Naive thymus-derived CD8-positive, alpha-beta T cell (primary cell): ENCODE results near the gene CADPS2. TPM values are rescaled to one million over a fixed set of nuclear protein-coding genes. Genes with fewer than 3 reads are reported as not detected.

Experiments used
- ATAC-seq, 2 donors: fragments of 150-1000 bp; cut with Tn5 transposase in 1 of 2; sonication (Bioruptor Pico), chemical (Tn5 transposase) in 1 of 2; 1 replicate in 1 of 2; 2 replicates in 1 of 2; pipeline ENCODE4 v1.10.0; 2021; ENCODE audit warnings: mild to moderate bottlenecking in 2 of 2, moderate library complexity in 2 of 2
- POLR2A ChIA-PET: fragments of 350-600 bp; sonication (Branson Sonifier 250); formaldehyde crosslinking; loops from one replicate; lab custom pipeline; 2021; ENCODE audit warnings: antibody characterized with exemption; lab: Charles Lee
- DNase-seq, 10 donors: peaks; one replicate each; pipeline versions ENCODE4 v3.0.0 to v3.0.0-alpha.2; 2020 to 2022
- H3K27ac Mint-ChIP-seq, 10 donors: one replicate each; pipeline ENCODE4 v1.8.0; 2020 to 2022; ENCODE audit warnings: mild to moderate bottlenecking in 10 of 10, mixed read lengths in 10 of 10, moderate library complexity in 4 of 10, inconsistent platforms in 1 of 10
- H3K27me3 Mint-ChIP-seq, 5 donors: one replicate each; pipeline ENCODE4 v1.8.0; 2021 to 2022; ENCODE audit warnings: mixed read lengths in 5 of 5
- H3K36me3 Mint-ChIP-seq, 3 donors: one replicate each; pipeline ENCODE4 v1.8.0; 2020 to 2022; ENCODE audit warnings: mixed read lengths in 3 of 3, mild to moderate bottlenecking in 2 of 3, inconsistent platforms in 1 of 3
- H3K4me1 Mint-ChIP-seq, 4 donors: one replicate each; pipeline ENCODE4 v1.8.0; 2021 to 2022; ENCODE audit warnings: mixed read lengths in 4 of 4
- H3K4me3 Mint-ChIP-seq, 10 donors: one replicate each; pipeline ENCODE4 v1.8.0; 2020 to 2022; ENCODE audit warnings: mild to moderate bottlenecking in 10 of 10, mixed read lengths in 10 of 10, moderate library complexity in 6 of 10, inconsistent platforms in 1 of 10
- H3K9me3 Mint-ChIP-seq, 9 donors: one replicate each; pipeline ENCODE4 v1.8.0; 2020 to 2022; ENCODE audit warnings: mixed read lengths in 9 of 9, mild to moderate bottlenecking in 3 of 9, inconsistent platforms in 1 of 9, moderate library complexity in 1 of 9
- polyA plus RNA-seq, 3 donors: library from polyadenylated mRNA; unstranded; fragments of 300-500 nt; fragmentation: Illumina TruSeq; gene quantifications; one replicate each; pipeline ENCODE4 v1.2.3, GENCODE V29; 2021
- total RNA-seq, 8 experiments: library from RNA in 2 of 8; stranded (reverse) in 2 of 8; gene quantifications; one replicate each; pipeline ENCODE4 v1.2.3 and lab custom pipeline; 2021 to 2026

CADPS2 gene
- total and polyA plus RNA-seq, 5 experiments from 2014 or later: not detected

DNA sequence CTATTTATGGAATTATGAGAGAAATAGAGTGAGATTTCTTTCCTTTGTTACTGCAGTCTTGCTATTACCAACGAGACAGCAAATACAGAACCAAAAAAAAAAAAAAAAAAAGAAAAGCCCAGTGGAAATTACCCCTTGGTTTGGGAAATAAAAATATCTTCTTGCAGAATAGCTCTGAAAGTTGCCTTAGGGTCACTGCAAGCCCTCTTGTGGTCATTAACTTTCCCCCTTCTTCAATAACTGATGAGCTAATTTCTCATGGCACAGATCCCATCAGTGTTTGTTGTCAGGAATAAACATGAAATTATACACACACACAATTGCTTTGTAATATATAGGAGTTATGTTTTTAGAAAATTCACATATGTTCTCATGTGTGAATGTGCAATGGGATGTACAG is 470.8 kb downstream of the CADPS2 start:
- Mint-ChIP-seq H3K27ac (no peak overlapping the region), H3K27me3 (peaks cover 0 to 2% (median 0%) of the 10 kb centered on the region in 5 donors), H3K4me3 (no peak overlapping the region), H3K36me3 (no peaks in the 10 kb centered on the region), H3K9me3 (peaks cover 0 to 18% (median 4%) of the 10 kb centered on the region in 9 donors), H3K4me1 (no peaks in the 10 kb centered on the region)
- ATAC-seq (no peak), DNase-seq (no peak)
- POLR2A ChIA-PET: no interaction called here

DNA sequence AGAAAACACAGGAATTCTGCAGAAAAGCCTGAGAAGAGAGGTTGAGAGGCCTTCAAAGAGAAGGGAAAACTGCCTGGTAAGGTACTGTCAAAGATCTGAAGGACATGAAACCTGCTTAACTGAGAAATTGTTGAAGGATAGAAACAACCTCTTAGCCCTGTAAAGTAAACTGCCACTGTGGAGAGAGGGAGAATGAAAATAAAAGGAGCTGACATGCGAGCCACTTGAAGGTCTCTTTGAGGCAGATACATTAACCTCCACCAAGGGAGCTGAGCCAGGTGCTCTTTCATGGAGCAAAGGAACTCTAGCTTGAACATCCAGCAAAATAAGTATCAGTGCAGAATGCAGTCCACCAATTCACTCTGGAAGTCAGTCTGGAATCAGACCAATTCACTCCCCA is 472.9 kb downstream of the CADPS2 start:
- no peak for DNase-seq
- no peak overlapping the region for H3K4me3 Mint-ChIP-seq
- H3K36me3 Mint-ChIP-seq: no peaks in the 10 kb centered on the region
- POLR2A ChIA-PET: no interaction called here
- peaks cover 0 to 18% (median 2%) of the 10 kb centered on the region in 9 donors for H3K9me3 Mint-ChIP-seq
- ATAC-seq: no peak
- no peak overlapping the region for H3K27ac Mint-ChIP-seq
- H3K27me3 Mint-ChIP-seq: peaks cover 0 to 2% (median 0%) of the 10 kb centered on the region in 5 donors
- H3K4me1 Mint-ChIP-seq: no peaks in the 10 kb centered on the region

DNA sequence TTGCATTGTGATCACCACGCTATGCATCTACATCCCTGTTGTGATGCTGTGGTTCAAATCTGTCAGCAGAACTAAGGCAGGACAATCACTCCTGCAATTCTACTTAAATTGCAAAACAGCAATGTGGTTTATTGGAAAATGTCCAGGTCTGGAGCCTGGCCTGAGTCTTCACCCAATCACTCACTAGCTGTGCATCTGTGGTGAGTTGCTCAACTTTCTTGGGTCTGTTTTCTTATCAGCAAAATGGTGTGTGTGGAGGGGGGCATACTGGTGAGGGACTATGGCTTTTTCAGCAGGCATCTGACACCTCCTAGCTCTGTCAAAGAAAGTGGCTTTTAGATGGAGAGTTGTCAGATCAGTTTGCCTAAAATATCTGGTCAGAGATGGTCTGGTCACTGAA is 473.4 kb downstream of the CADPS2 start:
- POLR2A ChIA-PET: no interaction called here
- H3K9me3 Mint-ChIP-seq: peaks cover 0 to 14% (median 2%) of the 10 kb centered on the region in 9 donors
- H3K4me3 Mint-ChIP-seq: no peak overlapping the region
- ATAC-seq (no peak), DNase-seq (no peak)
- no peak overlapping the region for H3K27ac Mint-ChIP-seq
- H3K4me1 Mint-ChIP-seq: no peaks in the 10 kb centered on the region
- H3K27me3 Mint-ChIP-seq: peaks cover 0 to 2% (median 0%) of the 10 kb centered on the region in 5 donors
- H3K36me3 Mint-ChIP-seq: no peaks in the 10 kb centered on the region

DNA sequence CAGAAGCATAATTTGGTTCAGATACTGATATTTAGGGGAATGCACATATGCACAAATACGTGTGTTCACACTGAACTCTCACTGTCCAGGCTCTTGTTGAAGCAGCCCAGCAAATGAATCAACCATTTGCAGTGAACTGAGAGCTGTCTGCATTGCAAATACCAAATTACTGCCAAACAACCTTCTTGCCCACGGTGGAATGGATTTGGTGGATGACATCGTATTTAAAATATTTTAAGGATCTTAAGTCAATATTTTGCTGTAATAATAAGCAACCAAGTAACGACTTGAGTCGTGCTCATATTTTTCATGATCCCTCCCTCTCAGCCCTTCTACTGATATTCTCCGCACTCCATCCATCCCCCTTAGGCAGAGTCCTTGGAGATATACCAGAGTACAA is 473.8 kb downstream of the CADPS2 start:
- Mint-ChIP-seq H3K4me1 (no peaks in the 10 kb centered on the region), H3K36me3 (no peaks in the 10 kb centered on the region), H3K27me3 (peaks cover 0 to 2% (median 0%) of the 10 kb centered on the region in 5 donors), H3K9me3 (peaks cover 0 to 10% (median 0%) of the 10 kb centered on the region in 9 donors), H3K27ac (no peak overlapping the region), H3K4me3 (no peak overlapping the region)
- POLR2A ChIA-PET: no interaction called here
- DNase-seq (no peak), ATAC-seq (no peak)

DNA sequence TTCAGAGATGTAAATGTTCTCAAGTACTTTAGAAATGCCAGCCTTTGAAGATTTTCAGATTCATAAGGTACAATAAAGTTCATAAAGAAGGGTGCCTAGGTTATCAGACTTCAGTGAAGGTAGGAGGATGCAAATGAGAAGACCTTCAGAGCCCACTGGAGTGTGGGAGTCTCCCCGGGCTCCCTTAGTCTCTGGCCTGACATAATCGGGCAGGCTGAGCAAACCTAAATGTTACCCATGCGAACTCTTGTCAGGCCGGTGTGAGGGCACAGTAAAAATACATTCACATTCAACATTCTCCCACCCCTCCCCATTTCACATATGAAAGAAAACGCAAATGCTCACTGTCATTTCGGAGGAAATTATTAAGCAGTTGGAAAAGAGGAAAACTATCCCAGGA is 479.1 kb downstream of the CADPS2 start:
- no peak overlapping the region for H3K4me3 Mint-ChIP-seq
- peaks cover 0 to 3% (median 0%) of the 10 kb centered on the region in 9 donors for H3K9me3 Mint-ChIP-seq
- peaks cover 0 to 2% (median 0%) of the 10 kb centered on the region in 5 donors for H3K27me3 Mint-ChIP-seq
- ATAC-seq (no peak), DNase-seq (no peak)
- no peak overlapping the region for H3K27ac Mint-ChIP-seq
- H3K4me1 Mint-ChIP-seq: no peaks in the 10 kb centered on the region
- POLR2A ChIA-PET: no interaction called here
- no peaks in the 10 kb centered on the region for H3K36me3 Mint-ChIP-seq

DNA sequence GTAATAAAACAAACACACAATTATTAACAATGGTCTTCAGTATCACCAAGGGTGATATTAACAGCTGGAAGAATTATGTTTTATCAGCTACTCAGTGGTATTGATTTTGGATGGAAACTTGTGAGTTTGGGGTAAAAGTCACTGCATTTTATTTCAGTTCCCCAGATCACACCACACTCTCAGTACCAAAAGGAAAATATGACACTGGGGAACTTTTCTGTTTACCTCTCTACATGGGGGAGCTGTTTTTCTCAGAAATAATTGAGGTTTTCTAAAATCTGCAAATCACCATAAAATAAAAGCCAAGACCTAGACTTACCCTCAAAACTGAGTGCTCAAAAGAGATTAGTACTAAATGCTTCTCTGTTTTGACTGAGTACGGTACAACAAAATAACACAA is 483.1 kb downstream of the CADPS2 start:
- H3K36me3 Mint-ChIP-seq: no peaks in the 10 kb centered on the region

DNA sequence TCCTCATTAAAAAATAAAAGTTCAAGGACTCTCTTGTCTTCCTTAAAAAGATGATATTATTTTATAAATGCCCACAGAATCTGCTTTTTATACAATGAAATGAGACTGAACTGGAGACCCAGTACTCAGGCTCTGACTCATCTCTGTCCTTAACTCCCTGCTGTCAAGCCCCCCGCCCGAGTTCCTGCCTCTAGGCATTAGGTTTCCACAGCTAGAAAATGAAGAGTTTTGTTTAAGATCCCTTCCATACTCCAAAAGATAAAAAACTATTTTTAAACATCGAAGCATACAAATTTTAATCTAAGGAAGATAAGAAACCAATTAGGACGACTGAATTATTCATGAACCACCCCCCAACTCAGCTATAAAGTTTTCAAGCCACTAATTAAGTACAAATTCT is 484.0 kb downstream of the CADPS2 start:
- H3K4me1 Mint-ChIP-seq: no peaks in the 10 kb centered on the region
- DNase-seq (no peak), ATAC-seq (no peak)
- H3K9me3 Mint-ChIP-seq: peaks cover 0 to 12% (median 0%) of the 10 kb centered on the region in 9 donors
- POLR2A ChIA-PET: no interaction called here
- H3K27me3 Mint-ChIP-seq: no peaks in the 10 kb centered on the region
- no peaks in the 10 kb centered on the region for H3K36me3 Mint-ChIP-seq
- H3K4me3 Mint-ChIP-seq: no peak overlapping the region
- H3K27ac Mint-ChIP-seq: no peak overlapping the region

More for the DNA sequence above, 483.1 kb downstream of the CADPS2 start:
- ATAC-seq: no peak
- Mint-ChIP-seq H3K4me1 (no peaks in the 10 kb centered on the region), H3K27ac (no peak overlapping the region), H3K27me3 (no peaks in the 10 kb centered on the region), H3K9me3 (peaks cover 0 to 12% (median 0%) of the 10 kb centered on the region in 9 donors), H3K4me3 (no peak overlapping the region)
- POLR2A ChIA-PET: no interaction called here
- no peak for DNase-seq

DNA sequence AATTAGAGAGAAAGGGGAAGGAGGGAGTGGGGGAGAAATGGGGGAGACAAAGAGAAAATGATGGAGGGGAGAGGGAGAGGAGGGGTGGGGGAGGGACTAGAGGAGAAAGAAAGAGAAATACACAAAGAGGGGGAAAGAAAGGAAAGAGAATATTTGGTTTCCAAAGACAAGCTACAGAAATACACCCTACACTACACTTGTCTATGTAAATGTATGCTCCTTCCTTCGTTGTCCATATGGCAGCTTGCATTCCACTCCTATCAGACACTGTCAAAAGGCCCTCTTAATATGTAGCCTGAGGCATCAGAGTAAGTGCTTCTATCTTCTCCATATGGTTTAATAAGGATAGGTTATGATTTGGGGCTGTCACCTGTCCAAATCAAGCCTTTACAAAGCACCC is 488.9 kb downstream of the CADPS2 start:
- no peaks in the 10 kb centered on the region for H3K27me3 Mint-ChIP-seq
- H3K27ac Mint-ChIP-seq: no peak overlapping the region
- H3K9me3 Mint-ChIP-seq: peaks cover 0 to 24% (median 3%) of the 10 kb centered on the region in 9 donors
- ATAC-seq: no peak
- no peaks in the 10 kb centered on the region for H3K36me3 Mint-ChIP-seq
- POLR2A ChIA-PET: no interaction called here
- no peak for DNase-seq
- no peak overlapping the region for H3K4me3 Mint-ChIP-seq
- no peaks in the 10 kb centered on the region for H3K4me1 Mint-ChIP-seq

DNA sequence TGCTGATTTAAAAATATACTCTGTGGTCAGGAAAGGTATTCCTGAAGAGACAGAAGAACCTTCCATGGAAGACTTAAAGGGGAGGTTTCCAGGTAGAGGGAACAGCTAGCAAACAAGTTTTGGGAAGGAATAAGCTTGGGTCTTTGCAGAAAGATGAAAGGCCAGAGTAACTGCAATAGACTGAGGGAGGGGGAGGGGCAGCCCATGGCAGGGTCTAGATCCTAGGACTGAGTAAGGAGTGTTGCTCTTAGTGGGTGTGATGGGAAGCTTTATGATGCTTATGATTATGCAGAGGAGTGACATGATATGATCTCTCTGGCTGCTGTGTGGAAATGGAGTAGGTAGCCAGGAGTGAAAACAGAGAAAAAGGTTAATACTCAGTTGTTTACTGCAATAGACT is 491.7 kb downstream of the CADPS2 start:
- POLR2A ChIA-PET: no interaction called here
- no peaks in the 10 kb centered on the region for H3K36me3 Mint-ChIP-seq
- H3K9me3 Mint-ChIP-seq: peaks cover 0 to 12% (median 0%) of the 10 kb centered on the region in 9 donors
- ATAC-seq (no peak), DNase-seq (no peak)
- no peaks in the 10 kb centered on the region for H3K4me1 Mint-ChIP-seq
- no peak overlapping the region for H3K4me3 Mint-ChIP-seq
- H3K27ac Mint-ChIP-seq: no peak overlapping the region
- H3K27me3 Mint-ChIP-seq: no peaks in the 10 kb centered on the region

DNA sequence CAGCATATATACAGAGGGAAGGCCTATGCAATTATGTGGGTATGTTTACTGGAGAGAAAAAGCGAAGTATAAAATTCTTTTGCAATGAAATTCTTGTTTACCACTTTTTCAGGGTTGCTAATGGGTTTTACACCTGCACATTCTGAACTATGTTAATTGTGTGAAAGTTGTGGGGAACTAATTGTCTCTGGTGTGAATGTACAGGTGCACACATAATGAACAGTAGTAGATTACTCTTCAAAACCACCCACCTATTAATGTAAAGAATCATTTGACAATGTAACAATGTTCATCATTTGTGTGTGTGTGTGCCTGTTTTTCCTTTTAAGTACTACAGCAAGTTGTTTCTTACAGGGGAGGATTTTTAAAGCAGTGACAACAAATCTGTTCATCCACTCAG is 501.7 kb downstream of the CADPS2 start:
- H3K27ac Mint-ChIP-seq: no peak overlapping the region
- no peak overlapping the region for H3K4me3 Mint-ChIP-seq
- H3K36me3 Mint-ChIP-seq: no peaks in the 10 kb centered on the region
- peaks cover 0 to 2% (median 0%) of the 10 kb centered on the region in 9 donors for H3K9me3 Mint-ChIP-seq
- H3K4me1 Mint-ChIP-seq: no peaks in the 10 kb centered on the region
- no peak for ATAC-seq
- POLR2A ChIA-PET: no interaction called here
- no peak for DNase-seq
- peaks cover 0 to 2% (median 0%) of the 10 kb centered on the region in 5 donors for H3K27me3 Mint-ChIP-seq

DNA sequence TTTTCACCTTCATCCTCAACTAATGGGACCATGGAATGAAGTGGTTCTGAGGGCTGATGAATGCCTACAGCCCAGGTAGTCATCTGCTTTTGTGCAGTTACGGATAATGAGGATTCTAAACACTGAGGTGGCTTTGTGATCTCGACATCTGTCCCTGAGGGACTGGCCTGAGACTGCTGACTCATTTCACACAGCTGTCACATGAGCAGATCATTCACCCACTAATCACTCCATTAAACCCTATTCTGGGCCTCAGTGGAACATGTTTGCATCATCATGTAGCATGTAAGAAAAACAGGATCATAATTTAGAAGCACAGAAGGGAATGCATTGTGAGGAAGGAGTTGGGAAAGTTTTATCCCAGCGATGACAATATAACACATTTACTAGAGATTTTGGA is 502.3 kb downstream of the CADPS2 start:
- ATAC-seq (no peak), DNase-seq (no peak)
- no peaks in the 10 kb centered on the region for H3K36me3 Mint-ChIP-seq
- H3K4me1 Mint-ChIP-seq: no peaks in the 10 kb centered on the region
- POLR2A ChIA-PET: no interaction called here
- no peak overlapping the region for H3K27ac Mint-ChIP-seq
- peaks cover 0 to 2% (median 0%) of the 10 kb centered on the region in 5 donors for H3K27me3 Mint-ChIP-seq
- no peak overlapping the region for H3K4me3 Mint-ChIP-seq
- peaks cover 0 to 2% (median 0%) of the 10 kb centered on the region in 9 donors for H3K9me3 Mint-ChIP-seq

DNA sequence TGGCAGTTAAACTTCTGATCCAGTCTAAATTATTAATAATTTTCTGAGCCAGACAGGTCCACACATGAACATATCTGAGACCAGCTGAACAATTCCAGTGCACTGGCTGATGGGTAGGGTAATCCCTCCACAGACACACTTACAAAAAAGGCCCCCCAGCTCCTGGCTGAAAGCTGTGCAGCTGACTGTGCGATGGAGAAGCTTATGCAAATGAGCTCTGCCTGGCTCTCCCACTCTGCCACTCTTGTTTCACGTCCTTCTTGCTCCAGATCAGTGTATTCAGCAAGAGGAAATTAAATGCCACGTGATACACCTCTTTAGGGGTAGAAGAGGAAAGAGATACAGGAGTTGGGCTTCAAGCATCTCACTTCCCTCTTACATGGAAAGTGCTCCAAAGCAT is 505.3 kb downstream of the CADPS2 start:
- Mint-ChIP-seq H3K9me3 (peaks cover 0 to 6% (median 0%) of the 10 kb centered on the region in 9 donors), H3K36me3 (no peaks in the 10 kb centered on the region), H3K27me3 (peaks cover 0 to 2% (median 0%) of the 10 kb centered on the region in 5 donors), H3K4me3 (no peak overlapping the region), H3K27ac (no peak overlapping the region), H3K4me1 (no peaks in the 10 kb centered on the region)
- no peak for ATAC-seq
- no peak for DNase-seq
- POLR2A ChIA-PET: no interaction called here

DNA sequence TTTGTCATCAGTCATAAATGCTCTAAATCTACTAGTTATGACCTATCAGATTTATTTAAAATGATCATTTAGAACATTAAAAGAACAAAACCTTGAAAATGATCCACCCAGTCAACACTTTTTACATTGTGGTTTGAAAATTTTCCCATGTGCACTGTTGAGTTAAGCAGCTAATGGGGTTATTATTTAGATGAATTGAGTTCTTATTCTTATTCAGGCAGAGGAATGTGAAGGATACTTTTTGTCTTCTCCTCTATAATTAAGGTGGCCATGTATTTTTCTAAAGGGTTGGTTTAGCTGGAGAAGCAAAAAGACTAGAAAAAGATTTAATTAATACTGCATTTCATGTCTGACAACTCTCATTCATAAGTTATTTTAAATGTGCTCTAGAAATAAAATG is 506.8 kb downstream of the CADPS2 start:
- ATAC-seq: no peak
- POLR2A ChIA-PET: no interaction called here
- H3K9me3 Mint-ChIP-seq: peaks cover 0 to 6% (median 0%) of the 10 kb centered on the region in 9 donors
- no peak for DNase-seq
- H3K27me3 Mint-ChIP-seq: peaks cover 0 to 2% (median 0%) of the 10 kb centered on the region in 5 donors
- no peak overlapping the region for H3K27ac Mint-ChIP-seq
- H3K4me1 Mint-ChIP-seq: no peaks in the 10 kb centered on the region
- H3K4me3 Mint-ChIP-seq: no peak overlapping the region
- no peaks in the 10 kb centered on the region for H3K36me3 Mint-ChIP-seq

DNA sequence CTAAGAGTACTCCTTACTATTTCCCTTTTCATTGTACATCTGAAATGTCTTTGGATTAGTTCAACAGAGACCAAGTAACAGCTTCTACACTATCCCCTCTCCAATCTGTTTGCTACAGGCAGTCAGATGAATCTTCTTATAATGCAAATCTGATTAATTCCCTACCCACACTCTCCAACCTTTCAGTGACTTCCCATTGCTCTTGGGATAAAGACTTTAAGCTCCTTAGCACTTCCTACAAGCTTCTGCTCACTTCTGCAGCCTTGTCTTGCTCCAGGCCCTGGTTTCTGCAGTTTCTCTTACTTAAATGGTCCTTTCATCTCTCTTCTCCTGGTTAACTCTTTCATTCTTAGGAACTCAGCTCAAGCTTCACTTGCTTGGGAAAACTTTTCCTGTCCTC is 516.5 kb downstream of the CADPS2 start:
- Mint-ChIP-seq H3K36me3 (peaks cover 0 to 4% (median 0%) of the 10 kb centered on the region in 3 donors), H3K4me1 (no peaks in the 10 kb centered on the region)

More for the DNA sequence above, 516.5 kb downstream of the CADPS2 start:
- no peak for DNase-seq
- Mint-ChIP-seq H3K27ac (no peak overlapping the region), H3K4me3 (no peak overlapping the region), H3K27me3 (peaks cover 3 to 13% (median 6%) of the 10 kb centered on the region in 5 donors), H3K9me3 (peaks cover 0 to 23% (median 3%) of the 10 kb centered on the region in 9 donors)
- no peak for ATAC-seq
- POLR2A ChIA-PET: no interaction called here
